Glomerular endothelial cell (primary cell): Measurements from ENCODE around the gene ICAM5. TPM values are rescaled to one million over a fixed set of nuclear protein-coding genes. Genes with fewer than 3 reads are reported as not detected.

Experiments used
- DNase-seq: peaks from one replicate; pipeline ENCODE4 v3.0.0-alpha.2; 2011; ENCODE audit warnings: low read depth, low spot score; ENCODE audit errors: extremely low read depth
- total RNA-seq: library from RNA; depleted of rRNA; stranded (reverse); fragments of >200 nt; gene quantifications from 2 replicates; pipeline ENCODE4 v1.2.3, GENCODE V29; 2015

The ICAM5 gene
- total RNA-seq, 1 donor from 2014 or later, result 0.06 TPM

- no peak for DNase-seq
These were observed 27.5 kb downstream of the ICAM5 start for GRCh38 chr19:10317045-10317856.

GRCh38 chr19:10317857-10318462, 28.2 kb downstream of the ICAM5 start:
- no peak for DNase-seq

- no peak for DNase-seq
These were observed 29.3 kb downstream of the ICAM5 start for GRCh38 chr19:10318807-10319682.

GRCh38 chr19:10320602-10321416, 31.1 kb downstream of the ICAM5 start:
- DNase-seq, result no peak

- DNase-seq, result no peak
These were observed 31.7 kb downstream of the ICAM5 start for GRCh38 chr19:10321417-10321797.

GRCh38 chr19:10321874-10322835, 32.4 kb downstream of the ICAM5 start:
- no peak for DNase-seq

GRCh38 chr19:10325732-10326131, 36.0 kb downstream of the ICAM5 start:
- no peak for DNase-seq

- DNase-seq, result no peak
These were observed 38.0 kb downstream of the ICAM5 start for GRCh38 chr19:10327793-10328192.

GRCh38 chr19:10328558-10329429, 39.0 kb downstream of the ICAM5 start:
- DNase-seq, result no peak

- no peak for DNase-seq
These were observed 39.8 kb downstream of the ICAM5 start for GRCh38 chr19:10329555-10329954.

- no peak for DNase-seq
These were observed 42.6 kb downstream of the ICAM5 start for GRCh38 chr19:10332158-10332964.

- DNase-seq, result peak; percentile 56
These were observed 43.4 kb downstream of the ICAM5 start, which contains the start of gene RAVER1 for GRCh38 chr19:10332965-10333757. Gene RAVER1, minus strand, starts transcription at chr19:10333529. Its CDS starts 22 bp downstream, at chr19:10333507.

GRCh38 chr19:10333758-10334587, 44.2 kb downstream of the ICAM5 start:
- DNase-seq, result no peak

- peak; percentile 69 for DNase-seq
These were observed 45.0 kb downstream of the ICAM5 start for GRCh38 chr19:10334588-10335351.

- no peak for DNase-seq
These were observed 45.7 kb downstream of the ICAM5 start for GRCh38 chr19:10335352-10335985.
